ENCODE measurements around the gene ALG9. TPM values are rescaled to one million over a fixed set of nuclear protein-coding genes. Genes with fewer than 3 reads are reported as not detected.

ALG9 gene
- total and polyA plus RNA-seq, 2 of the 4 experiments (the other 2 are of a cell fraction): 20.7 to 35.7 TPM

DNA sequence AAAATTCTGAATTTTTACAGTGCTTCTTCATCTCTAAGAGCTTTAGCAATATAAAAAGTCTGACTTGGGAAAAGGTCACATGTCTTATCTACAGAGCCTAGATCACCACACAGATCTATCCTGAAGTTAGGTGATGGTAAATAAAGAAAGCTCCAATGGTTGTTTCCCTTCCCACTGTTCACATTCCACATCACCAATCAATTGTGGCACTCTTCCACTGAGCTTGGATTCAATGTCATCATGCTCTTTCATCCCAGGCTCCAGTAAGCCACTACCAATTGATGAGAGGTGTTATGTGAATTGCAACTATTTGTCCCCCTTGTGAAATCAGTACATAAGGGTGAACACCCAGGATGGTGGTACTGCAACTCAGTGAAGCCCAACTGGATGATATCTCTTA is 47.8 kb downstream of the ALG9 start:
- Histone ChIP-seq H3K27ac (ENCODE audit: insufficient read depth, low read length) (no peak overlapping the region), H2AFZ (replicated peaks; ENCODE audit: low read length, poor library complexity) (no peak overlapping the region), H2AK9ac (replicated peaks; ENCODE audit: low read depth, low read length, poor library complexity) (no peak overlapping the region), H3K9me3 (ENCODE audit: control insufficient read depth, insufficient read depth, low read length) (no peaks in the 10 kb centered on the region), H3K36me3 (ENCODE audit: control insufficient read depth, insufficient read depth, low read length) (peaks cover 2% of the 10 kb centered on the region; the same call in 1 of the 2 replicates), H3K4me3 (ENCODE audit: insufficient read depth, low read depth, low read length) (no peak overlapping the region), H2BK5ac (ENCODE audit: low read depth, low read length, poor library complexity, severe bottlenecking) (no peak overlapping the region), H3K56ac (ENCODE audit: extremely low read depth, insufficient read depth, low read length) (no peak overlapping the region), H4K20me1 (ENCODE audit: insufficient read depth, low read length) (peaks cover 3% of the 10 kb centered on the region; the same call in 1 of the 2 replicates), H2BK20ac (ENCODE audit: low read depth, low read length) (no peak overlapping the region), H3K9ac (ENCODE audit: low read depth, low read length) (no peak overlapping the region), H3K4me1 (ENCODE audit: control insufficient read depth, insufficient read depth, low read length) (peaks cover 10% of the 10 kb centered on the region), H3K9me1 (ENCODE audit: insufficient read depth, low read length) (0 out of 2 replicates have a peak, but pooled peaks cover 3% of the 10 kb centered on the region), H3K14ac (replicated peaks; ENCODE audit: low read depth, low read length) (no peak overlapping the region), H2BK120ac (ENCODE audit: low read depth, low read length) (no peak overlapping the region), H4K91ac (ENCODE audit: insufficient read depth, low read depth, low read length) (no peak overlapping the region), H3K23ac (ENCODE audit: low read depth, low read length) (no peak overlapping the region), H3K4ac (ENCODE audit: low read depth, low read length) (no peak overlapping the region), H3K4me2 (ENCODE audit: low read depth, low read length) (no peak overlapping the region), H2BK15ac (ENCODE audit: low read depth, low read length) (no peak overlapping the region), H3K79me1 (ENCODE audit: low read depth in 1 of 2, low read length in 2 of 2) (peaks cover 0 to 6% of the 10 kb centered on the region in 2 experiments; a peak in 2 of 4 replicates), H4K5ac (ENCODE audit: low read depth, low read length) (no peak overlapping the region; the same call in 1 of the 2 replicates), H2AK5ac (ENCODE audit: low read depth, low read length) (no peak overlapping the region; the same call in 1 of the 2 replicates), H4K8ac (ENCODE audit: low read depth in 2 of 2, low read length in 2 of 2) (no peak overlapping the region), H3K27me3 (ENCODE audit: control insufficient read depth, insufficient read depth, low read length) (no peaks in the 10 kb centered on the region), H3K18ac (ENCODE audit: low read depth, low read length) (no peak overlapping the region; the same call in 1 of the 2 replicates)
- dilution Hi-C loops (cut with HindIII; ENCODE audit: low sequenced_read_pairs, unreplicated experiment) (no loop called here), intact Hi-C loops (cut with micrococcal nuclease) (no loop called here), in situ Hi-C loops (cut with MboI; ENCODE audit: low sequenced_read_pairs) (no loop called here)
- no peak for ATAC-seq (ENCODE audit: low read depth)
- POLR2A ChIA-PET (ENCODE audit: unreplicated experiment): no interaction called here
- TF ChIP-seq MAFK (IDR thresholded peaks at IDR 0.05; ENCODE audit: low read depth, low read length) (no peak), SMC3 (IDR thresholded peaks at IDR 0.05; ENCODE audit: low read depth, low read length) (no peak), NFE2L2 (IDR thresholded peaks at IDR 0.05; ENCODE audit: low read depth, low read length) (no peak), USF2 (IDR thresholded peaks at IDR 0.05; ENCODE audit: low read depth, low read length) (no peak), CTCF (conservative IDR thresholded peaks at IDR 0.05; ENCODE audit: low read depth, low read length) (no peak), CEBPB (IDR thresholded peaks at IDR 0.05; ENCODE audit: low read depth, low read length) (no peak), CHD1 (IDR thresholded peaks at IDR 0.05; ENCODE audit: low read depth, low read length) (no peak), FOS (IDR thresholded peaks at IDR 0.05; ENCODE audit: low read depth, low read length) (no peak), RAD21 (IDR thresholded peaks at IDR 0.05; ENCODE audit: low read length) (no peak), POLR2A (IDR thresholded peaks at IDR 0.05; ENCODE audit: low read depth, low read length) (no peak)
- TF ChIP-seq, protein P1, sequence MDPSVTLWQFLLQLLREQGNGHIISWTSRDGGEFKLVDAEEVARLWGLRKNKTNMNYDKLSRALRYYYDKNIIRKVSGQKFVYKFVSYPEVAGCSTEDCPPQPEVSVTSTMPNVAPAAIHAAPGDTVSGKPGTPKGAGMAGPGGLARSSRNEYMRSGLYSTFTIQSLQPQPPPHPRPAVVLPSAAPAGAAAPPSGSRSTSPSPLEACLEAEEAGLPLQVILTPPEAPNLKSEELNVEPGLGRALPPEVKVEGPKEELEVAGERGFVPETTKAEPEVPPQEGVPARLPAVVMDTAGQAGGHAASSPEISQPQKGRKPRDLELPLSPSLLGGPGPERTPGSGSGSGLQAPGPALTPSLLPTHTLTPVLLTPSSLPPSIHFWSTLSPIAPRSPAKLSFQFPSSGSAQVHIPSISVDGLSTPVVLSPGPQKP (IDR thresholded peaks at IDR 0.05; ENCODE audit: borderline replicate concordance, low read depth, low read length): no peak
- DNase-seq: no peak
- no TSS peak for BruUV-seq (replicated peaks)
- CTCF ChIA-PET: interaction anchor here (0.6 to 0.9 kb wide), 2 partner anchors 18 to 219 kb away, joined by 3 to 4 read pairs; no protein-coding TSS in a partner anchor
